Mesenchymal stem cell (in vitro differentiated cells and primary cell): ENCODE data around the gene TRAF2. TPM values are rescaled to one million over a fixed set of nuclear protein-coding genes. Genes with fewer than 3 reads are reported as not detected.
"Not testable (repeated sequence)": the region's sequence is repeated elsewhere in the genome, so short reads cannot be mapped to it uniquely, and the experiment has no call there.

Source experiments
- DNase-seq: peaks from one replicate; pipeline ENCODE4 v3.0.0-alpha.2; 2013
- H2AFZ ChIP-seq: one replicate; pipeline ENCODE4 v1.6.1; 2013; ENCODE audit warnings: low read depth, mild to moderate bottlenecking, control low read depth, inconsistent platforms, low read length, moderate library complexity
- H2AK5ac ChIP-seq: 2 replicates; pipeline ENCODE4 v1.6.1; 2013; ENCODE audit warnings: low read length, moderate library complexity, mild to moderate bottlenecking, inconsistent platforms; ENCODE audit not compliant: severe bottlenecking
- H2BK120ac ChIP-seq: one replicate; pipeline ENCODE4 v1.6.1; 2013; ENCODE audit warnings: low read depth, mild to moderate bottlenecking, inconsistent platforms, low read length, moderate library complexity
- H2BK12ac ChIP-seq, 2 experiments: one replicate each; pipeline ENCODE4 v1.6.1; 2013; ENCODE audit warnings: inconsistent platforms in 2 of 2, low read length in 2 of 2, mild to moderate bottlenecking in 2 of 2, moderate library complexity in 2 of 2, control low read depth in 1 of 2
- H2BK15ac ChIP-seq: one replicate; pipeline ENCODE4 v1.6.1; 2013; ENCODE audit warnings: mild to moderate bottlenecking, low read depth, inconsistent platforms; ENCODE audit not compliant: poor library complexity, severe bottlenecking
- H2BK5ac ChIP-seq: 2 replicates; pipeline ENCODE4 v1.6.1; 2013; ENCODE audit warnings: low read depth, mild to moderate bottlenecking, low read length, control low read depth, inconsistent platforms; ENCODE audit not compliant: poor library complexity, severe bottlenecking
- H3K14ac ChIP-seq, 2 experiments: one replicate each; pipeline ENCODE4 v1.6.1; 2013; ENCODE audit warnings: inconsistent platforms in 2 of 2, low read length in 2 of 2, control low read depth in 1 of 2, mild to moderate bottlenecking in 1 of 2, moderate library complexity in 1 of 2
- H3K18ac ChIP-seq, 2 experiments: one replicate each; pipeline ENCODE4 v1.6.1; 2013; ENCODE audit warnings: inconsistent platforms in 2 of 2, low read length in 2 of 2, control low read depth in 1 of 2, low read depth in 1 of 2, mild to moderate bottlenecking in 1 of 2
- H3K23ac ChIP-seq, 2 experiments: one replicate each; pipeline ENCODE4 v1.6.1; 2013; ENCODE audit warnings: inconsistent platforms in 2 of 2, low read length in 2 of 2, mild to moderate bottlenecking in 2 of 2, moderate library complexity in 2 of 2, control low read depth in 1 of 2
- H3K27ac ChIP-seq: 2 replicates; pipeline ENCODE4 v1.5.1; 2013; ENCODE audit warnings: mild to moderate bottlenecking, moderate library complexity, low read length, control low read depth, inconsistent platforms; ENCODE audit not compliant: poor library complexity, severe bottlenecking
- H3K27me3 ChIP-seq, 2 experiments: 2 replicates each; pipeline versions ENCODE4 v1.6.1 to v1.7.0; 2013; ENCODE audit warnings: low read length in 2 of 2, mild to moderate bottlenecking in 2 of 2, moderate library complexity in 2 of 2, control low read depth in 1 of 2, inconsistent platforms in 1 of 2; ENCODE audit not compliant: control insufficient read depth in 1 of 2, insufficient read depth in 1 of 2
- H3K36me3 ChIP-seq, 2 experiments: 2 replicates each; pipeline versions ENCODE4 v1.6.1 to v1.7.0; 2013; ENCODE audit warnings: low read length in 2 of 2, control low read depth in 1 of 2, inconsistent platforms in 1 of 2, low read depth in 1 of 2, mild to moderate bottlenecking in 1 of 2; ENCODE audit not compliant: insufficient read depth in 2 of 2, control insufficient read depth in 1 of 2
- H3K4ac ChIP-seq, 2 experiments: one replicate each; pipeline ENCODE4 v1.6.1; 2013; ENCODE audit warnings: inconsistent platforms in 2 of 2, low read length in 2 of 2, mild to moderate bottlenecking in 2 of 2, moderate library complexity in 2 of 2, control low read depth in 1 of 2, low read depth in 1 of 2
- H3K4me1 ChIP-seq: 2 replicates; pipeline ENCODE4 v1.6.1; 2013; ENCODE audit warnings: low read depth, low read length, control low read depth; ENCODE audit not compliant: control insufficient read depth, insufficient read depth
- H3K4me2 ChIP-seq: 2 replicates; pipeline ENCODE4 v1.6.1; 2013; ENCODE audit warnings: low read length, mild to moderate bottlenecking, inconsistent platforms; ENCODE audit not compliant: poor library complexity, severe bottlenecking
- H3K4me3 ChIP-seq, 2 experiments: 2 replicates each; pipeline versions ENCODE4 v1.5.1 to v1.7.0; 2013; ENCODE audit warnings: low read length in 2 of 2, mild to moderate bottlenecking in 2 of 2, control low read depth in 1 of 2, low read depth in 1 of 2; ENCODE audit not compliant: insufficient read depth in 1 of 2
- H3K79me1 ChIP-seq: replicated peaks from 2 replicates; pipeline ENCODE4 v1.6.1; 2013; ENCODE audit warnings: mild to moderate bottlenecking, control low read depth, low read length, inconsistent platforms; ENCODE audit not compliant: poor library complexity, severe bottlenecking
- H3K9ac ChIP-seq: 2 replicates; pipeline ENCODE4 v1.7.0; 2013; ENCODE audit warnings: mild to moderate bottlenecking, low read length, moderate library complexity
- H3K9me3 ChIP-seq: 2 replicates; pipeline ENCODE4 v1.7.0; 2013; ENCODE audit warnings: mild to moderate bottlenecking, low read length; ENCODE audit not compliant: control insufficient read depth
- H4K8ac ChIP-seq: one replicate; pipeline ENCODE4 v1.6.1; 2013; ENCODE audit warnings: inconsistent platforms, mild to moderate bottlenecking, low read length, moderate library complexity
- H4K91ac ChIP-seq: one replicate; pipeline ENCODE4 v1.6.1; 2013; ENCODE audit warnings: mild to moderate bottlenecking, low read length, inconsistent platforms
- WGBS: methylation state at CpG from one replicate; pipeline ENCODE4 v1.1.7; 2013; ENCODE audit warnings: mixed read lengths; 5-methylcytosine and 5-hydroxymethylcytosine counted together
- polyA plus RNA-seq, 2 experiments: library from polyadenylated mRNA; stranded (reverse); fragments of 200-250 nt; gene quantifications; one replicate each; pipeline ENCODE4 v1.2.3, GENCODE V29; 2013

TRAF2 gene
- polyA plus RNA-seq (2013, experiment 1 of 2), result 5.3 TPM
- polyA plus RNA-seq (2013, experiment 2 of 2), result 4.8 TPM

DNA sequence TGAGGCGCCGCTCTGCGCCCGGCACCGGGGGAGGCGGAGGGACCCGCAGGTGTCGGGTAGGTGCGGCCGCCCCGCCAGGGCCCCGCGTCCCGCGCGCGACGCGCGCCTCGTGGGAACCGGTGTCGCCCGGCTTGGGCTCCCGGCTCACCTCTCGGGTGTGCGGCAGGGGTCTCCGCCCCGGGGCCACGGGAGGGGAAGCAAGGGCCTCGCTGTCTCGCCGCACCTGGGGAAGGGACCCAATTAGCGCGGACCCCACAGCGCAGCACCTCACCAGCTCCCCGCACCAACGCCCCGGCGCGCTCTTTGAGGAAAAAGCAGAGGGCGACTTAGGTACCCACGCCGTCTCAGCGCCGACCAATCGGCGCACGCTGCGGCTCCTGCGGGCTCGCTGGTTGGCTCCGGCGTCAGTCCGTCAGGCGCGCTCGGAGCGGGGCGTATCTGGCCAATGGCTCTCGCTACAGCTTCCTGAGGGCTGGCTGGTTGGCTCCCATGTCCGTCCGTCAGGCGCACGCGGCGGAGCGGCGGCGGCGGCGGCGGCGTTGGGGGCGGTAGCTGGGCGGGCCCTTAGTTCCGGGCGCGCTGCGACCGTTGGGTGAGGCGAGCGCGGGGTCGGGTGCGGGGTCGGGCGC lies at the start of gene TRAF2:
Gene TRAF2, plus strand, starts transcription at position 567 of the 629 bp plus-strand sequence. CDS start 12,225 bp downstream, outside the sequence.
- Histone ChIP-seq H2BK15ac (peak within 1 kb of the TSS; percentile 68), H3K36me3 (peaks cover 5 to 15% of the 10 kb centered on the region in 2 experiments), H2AK5ac (no peak within 1 kb of the TSS), H3K4me3 (peak within 1 kb of the TSS; percentile 85 to 94), H3K79me1 (peaks cover 7% of the 10 kb centered on the region), H3K4me1 (peaks cover 35% of the 10 kb centered on the region), H3K4me2 (peak within 1 kb of the TSS; percentile 94), H2BK5ac (no peak within 1 kb of the TSS), H3K9me3 (no peaks in the 10 kb centered on the region), H4K91ac (peak within 1 kb of the TSS; percentile 76), H4K8ac (peak within 1 kb of the TSS; percentile 76), H2AFZ (peak within 1 kb of the TSS; percentile 83), H3K14ac (no peak within 1 kb of the TSS), H2BK120ac (peak within 1 kb of the TSS; percentile 68), H3K9ac (peak within 1 kb of the TSS; percentile 84), H2BK12ac (peak within 1 kb of the TSS in 1 of 2 experiments; percentile 43), H3K18ac (peak within 1 kb of the TSS; percentile 57 to 81), H3K27me3 (no peaks in the 10 kb centered on the region), H3K23ac (peak within 1 kb of the TSS in 1 of 2 experiments; percentile 86), H3K4ac (peak within 1 kb of the TSS in 1 of 2 experiments; percentile 54), H3K27ac (no peak within 1 kb of the TSS)
- under 1% methylated on average over 56 of the region's 88 CpGs for WGBS
- DNase-seq, result peak; percentile 99

GRCh38 chr9:136837146-136837855 lies 49.0 kb upstream of the TRAF2 start:
- H4K91ac ChIP-seq, result no peak overlapping the region
- no peak overlapping the region for H3K27ac ChIP-seq
- H3K9ac ChIP-seq, result no peak overlapping the region
- peaks cover 9% of the 10 kb centered on the region for H3K79me1 ChIP-seq
- no peak overlapping the region for H3K4me3 ChIP-seq
- H2BK5ac ChIP-seq, result no peak overlapping the region
- no peak overlapping the region for H3K14ac ChIP-seq
- no peak overlapping the region for H4K8ac ChIP-seq
- H3K9me3 ChIP-seq, result no peaks in the 10 kb centered on the region
- WGBS, result 94% methylated on average over 23 of the region's 27 CpGs
- H2BK12ac ChIP-seq, result no peak overlapping the region
- no peak overlapping the region for H3K4me2 ChIP-seq
- no peak overlapping the region for H2AK5ac ChIP-seq
- no peak overlapping the region for H3K23ac ChIP-seq
- no peak overlapping the region for H2AFZ ChIP-seq
- H2BK120ac ChIP-seq, result no peak overlapping the region
- H3K4ac ChIP-seq, result no peak overlapping the region
- H3K27me3 ChIP-seq, result no peaks in the 10 kb centered on the region
- no peak overlapping the region for H2BK15ac ChIP-seq
- H3K18ac ChIP-seq, result no peak overlapping the region
- H3K36me3 ChIP-seq, result peaks cover 24 to 68% of the 10 kb centered on the region in 2 experiments
- DNase-seq, result no peak
- peaks cover 37% of the 10 kb centered on the region for H3K4me1 ChIP-seq

DNA sequence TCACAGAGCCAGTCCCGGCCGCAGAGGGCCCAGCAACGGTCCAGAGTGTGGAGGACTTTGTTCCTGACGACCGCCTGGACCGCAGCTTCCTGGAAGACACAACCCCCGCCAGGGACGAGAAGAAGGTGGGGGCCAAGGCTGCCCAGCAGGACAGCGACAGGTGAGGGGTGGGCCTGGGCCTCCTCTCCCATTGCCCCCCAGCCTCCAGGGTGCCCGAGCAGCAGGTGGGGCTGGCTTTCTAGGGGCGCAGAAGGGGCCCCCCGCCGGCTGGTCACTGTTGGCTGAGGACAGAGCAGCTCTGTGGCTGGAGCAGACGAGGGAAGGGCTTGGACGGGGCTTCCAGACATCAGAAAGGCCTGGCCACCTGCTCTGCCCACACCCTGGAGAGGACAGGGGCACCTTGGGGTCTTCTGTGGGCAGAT lies 48.4 kb upstream of the TRAF2 start:
- 94% methylated on average over 15 of the region's 15 CpGs for WGBS
- H2BK5ac ChIP-seq, DNase-seq: not testable (repeated sequence)

More for the DNA sequence above, 48.4 kb upstream of the TRAF2 start:
- H3K27me3 ChIP-seq, H2AFZ ChIP-seq, H3K9ac ChIP-seq, H3K79me1 ChIP-seq, H2AK5ac ChIP-seq, H3K18ac ChIP-seq, H3K9me3 ChIP-seq, H3K23ac ChIP-seq, H2BK15ac ChIP-seq, H2BK12ac ChIP-seq, H2BK120ac ChIP-seq, H4K91ac ChIP-seq, H4K8ac ChIP-seq, H3K27ac ChIP-seq, H3K4me3 ChIP-seq, H3K4me2 ChIP-seq, H3K14ac ChIP-seq, H3K4ac ChIP-seq: not testable (repeated sequence)
- Histone ChIP-seq H3K4me1 (peaks cover 36% of the 10 kb centered on the region), H3K36me3 (peaks cover 20 to 63% of the 10 kb centered on the region in 2 experiments)
